GM13976 (cell line): ENCODE measurements around the gene PFKFB4.

Source experiments
- DNase-seq: peaks from one replicate; pipeline ENCODE4 v3.0.0; 2012; ENCODE audit warnings: low spot score
- CTCF ChIP-seq: IDR thresholded peaks from 2 replicates; pipeline ENCODE4 v1.5.1; 2012; ENCODE audit warnings: borderline replicate concordance, mild to moderate bottlenecking; ENCODE audit not compliant: insufficient read depth; ENCODE audit errors: extremely low read depth, missing control alignments, control extremely low read depth
- in situ Hi-C: fragments of 300-500 bp; cut with MboI; formaldehyde crosslinking; loops from one replicate; pipeline ENCODE4 v1.12.0; 2022; ENCODE audit warnings: low sequenced_read_pairs, mixed read lengths, inconsistent platforms; ENCODE audit not compliant: unreplicated experiment

PFKFB4 gene

GRCh38 chr3:48503401-48504050 lies 53.1 kb downstream of the PFKFB4 start:
- no peak for TF ChIP-seq CTCF
- in situ Hi-C loops, result no loop called here
- DNase-seq, result peak; percentile 27

GRCh38 chr3:48502728-48503168 lies 53.9 kb downstream of the PFKFB4 start:
- TF ChIP-seq CTCF, result no peak
- DNase-seq, result no peak
- in situ Hi-C loops, result no loop called here

GRCh38 chr3:48502121-48502520 lies 54.5 kb downstream of the PFKFB4 start:
- in situ Hi-C loops, result no loop called here
- DNase-seq, result peak; percentile 23
- TF ChIP-seq CTCF, result no peak

GRCh38 chr3:48501196-48501595 lies 55.4 kb downstream of the PFKFB4 start:
- no peak for DNase-seq
- TF ChIP-seq CTCF, result no peak
- in situ Hi-C loops, result no loop called here

GRCh38 chr3:48500656-48501055 lies 55.9 kb downstream of the PFKFB4 start:
- TF ChIP-seq CTCF, result no peak
- peak; percentile 18 for DNase-seq
- in situ Hi-C loops, result no loop called here

GRCh38 chr3:48493203-48493501 lies 63.5 kb downstream of the PFKFB4 start:
- no peak for TF ChIP-seq CTCF
- DNase-seq, result no peak
- in situ Hi-C loops, result no loop called here

GRCh38 chr3:48492461-48493202 lies 64.0 kb downstream of the PFKFB4 start:
- DNase-seq, result peak; percentile 52
- no peak for TF ChIP-seq CTCF
- in situ Hi-C loops, result no loop called here
